ENCODE measurements around the gene SAP30. TPM values are rescaled to one million over a fixed set of nuclear protein-coding genes. Genes with fewer than 3 reads are reported as not detected.

The SAP30 gene
- total and polyA plus RNA-seq, 9 of the 15 experiments (the other 6 are each of a cell fraction or from before 2014, with no cell fraction given), result 5.9 to 51.1 (median 32.6) TPM

- Histone ChIP-seq H3K79me2 (ENCODE audit: control insufficient read depth, insufficient read depth, low read length) (no peaks in the 10 kb centered on the region), H3K27me3 (ENCODE audit: control insufficient read depth in 2 of 2, insufficient read depth in 2 of 2, low read length in 2 of 2) (peaks cover 0 to 2% of the 10 kb centered on the region in 2 experiments; a peak in 1 of 5 replicates), H3K9me3 (replicated peaks; ENCODE audit: control insufficient read depth, insufficient read depth, low read depth, low read length) (no peaks in the 10 kb centered on the region), H2AFZ (ENCODE audit: low read depth, low read length) (no peak overlapping the region), H3K27ac (ENCODE audit: extremely low read depth, low read depth, low read length) (no peak overlapping the region), H3K4me3 (no peak overlapping the region), H3K9ac (ENCODE audit: insufficient read depth in 1 of 2, low read depth in 2 of 2, low read length in 2 of 2) (no peak overlapping the region), H3K4me2 (ENCODE audit: insufficient read depth, low read length) (no peak overlapping the region), H3K4me1 (replicated peaks in 1 of 2; ENCODE audit: control insufficient read depth in 2 of 2, insufficient read depth in 2 of 2, low read length in 2 of 2) (no peaks in the 10 kb centered on the region), H3K9me1 (ENCODE audit: control insufficient read depth, insufficient read depth, low read length) (no peaks in the 10 kb centered on the region), H3K36me3 (ENCODE audit: control insufficient read depth, insufficient read depth, low read length) (no peaks in the 10 kb centered on the region), H4K20me1 (replicated peaks; ENCODE audit: control insufficient read depth, insufficient read depth, low read length) (no peaks in the 10 kb centered on the region)
- FAIRE-seq, result no peak
- TF ChIP-seq SRF (CRISPR knock-in tag; IDR thresholded peaks at IDR 0.05) (no peak), ATF3 (IDR thresholded peaks at IDR 0.05) (peak; percentile 36; the same call in 1 of the 2 replicates), ATF3 (CRISPR knock-in tag; conservative IDR thresholded peaks at IDR 0.05) (no peak)
- ATAC-seq, result no peak
- ChIA-PET POLR2A (interaction anchor here (1.4 to 1.6 kb wide), 2 partner anchors 11 to 64 kb away, joined by 3 to 5 read pairs; partner anchors contain the start of gene HMGB2), CTCF (ENCODE audit: low intra/inter-chr PET ratio) (no interaction called here)
- DNase-seq (ENCODE audit: extremely low read depth in 1 of 4, low spot score in 3 of 4), result no peak
- no TSS peak for BruUV-seq (replicated peaks)
- intact Hi-C loops (cut with micrococcal nuclease) (no loop called here), in situ Hi-C loops (cut with MboI) (no loop called here)
Measured at GRCh38 chr4:173398220-173398619, 27.5 kb downstream of the SAP30 start.

GRCh38 chr4:173398779-173399415 lies 28.1 kb downstream of the SAP30 start, which contains the start of gene SCRG1:
SCRG1 (minus strand) TSS chr4:173399116; CDS start chr4:173391414, 7,702 bp downstream.
- Histone ChIP-seq H2AFZ (ENCODE audit: low read depth, low read length) (no peak within 1 kb of the TSS), H3K27me3 (ENCODE audit: control insufficient read depth in 2 of 2, insufficient read depth in 2 of 2, low read length in 2 of 2) (peaks cover 0 to 2% of the 10 kb centered on the region in 2 experiments; a peak in 1 of 5 replicates), H3K9me3 (replicated peaks; ENCODE audit: control insufficient read depth, insufficient read depth, low read depth, low read length) (no peaks in the 10 kb centered on the region), H3K4me3 (no peak within 1 kb of the TSS), H3K79me2 (ENCODE audit: control insufficient read depth, insufficient read depth, low read length) (no peaks in the 10 kb centered on the region), H4K20me1 (replicated peaks; ENCODE audit: control insufficient read depth, insufficient read depth, low read length) (no peaks in the 10 kb centered on the region), H3K9me1 (ENCODE audit: control insufficient read depth, insufficient read depth, low read length) (no peaks in the 10 kb centered on the region), H3K36me3 (ENCODE audit: control insufficient read depth, insufficient read depth, low read length) (no peaks in the 10 kb centered on the region), H3K27ac (ENCODE audit: extremely low read depth, low read depth, low read length) (no peak within 1 kb of the TSS), H3K4me2 (ENCODE audit: insufficient read depth, low read length) (no peak within 1 kb of the TSS), H3K9ac (ENCODE audit: insufficient read depth in 1 of 2, low read depth in 2 of 2, low read length in 2 of 2) (peak within 1 kb of the TSS in 1 of 2 experiments; percentile 50; a peak in 1 of 4 replicates), H3K4me1 (replicated peaks in 1 of 2; ENCODE audit: control insufficient read depth in 2 of 2, insufficient read depth in 2 of 2, low read length in 2 of 2) (no peaks in the 10 kb centered on the region)
- ATAC-seq, result peak; percentile 35; the same call in 1 of the 3 replicates
- intact Hi-C loops (cut with micrococcal nuclease) (no loop called here), in situ Hi-C loops (cut with MboI) (no loop called here)
- no TSS peak for BruUV-seq (replicated peaks)
- ChIA-PET POLR2A (interaction anchor here (0.8 to 1.6 kb wide), 3 partner anchors 11 to 66 kb away, joined by 3 to 5 read pairs (median 3); no protein-coding TSS in a partner anchor), CTCF (ENCODE audit: low intra/inter-chr PET ratio) (no interaction called here)
- 4% methylated on average over 4 of the region's 4 CpGs for WGBS (ENCODE audit: insufficient coverage, low coverage, missing lambda C conversion rate)
- DNase-seq (ENCODE audit: extremely low read depth in 1 of 4, low spot score in 3 of 4), result no peak
- FAIRE-seq, result no peak
- TF ChIP-seq ZZZ3 (IDR thresholded peaks at IDR 0.05), result no peak
- TF ChIP-seq CREB1 (IDR thresholded peaks at IDR 0.05), result no peak
- no peak for TF ChIP-seq CREB1 (CRISPR knock-in tag; IDR thresholded peaks at IDR 0.05)
- no peak for TF ChIP-seq SPI1 (IDR thresholded peaks at IDR 0.05; ENCODE audit: borderline replicate concordance, low read depth, low read length)
- TF ChIP-seq ZNF639 (CRISPR knock-in tag; conservative IDR thresholded peaks at IDR 0.05 in 1 of 2, IDR thresholded peaks at IDR 0.05 in 1 of 2), result no peak
- no peak for TF ChIP-seq ZNF140 (CRISPR knock-in tag; IDR thresholded peaks at IDR 0.05)
- TF ChIP-seq TBL1XR1 (IDR thresholded peaks at IDR 0.05; ENCODE audit: low read length in 2 of 2), result no peak
- TF ChIP-seq PHB2 (IDR thresholded peaks at IDR 0.05; ENCODE audit: low read depth), result no peak
